ENCODE data around the gene TMEM239.

- TF ChIP-seq CTCF (optimal IDR thresholded peaks at IDR 0.05 in 1 of 3, IDR thresholded peaks at IDR 0.05 in 1 of 3, conservative IDR thresholded peaks at IDR 0.05 in 1 of 3; ENCODE audit: extremely low read depth in 1 of 3, insufficient read depth in 2 of 3, low read length in 3 of 3) (no peak), EZH2 (IDR thresholded peaks at IDR 0.05; ENCODE audit: low read length) (no peak)
Measured at GRCh38 chr20:2822073-2822472, 5.9 kb downstream of the TMEM239 start.

All from keratinocyte (primary cell).